ENCODE results near the gene PPM1H. TPM values are rescaled to one million over a fixed set of nuclear protein-coding genes. Genes with fewer than 3 reads are reported as not detected.

Gene PPM1H
- total RNA-seq, 1 donor from 2014 or later = 15.7 TPM

- no peak overlapping the region for H3K27ac Mint-ChIP-seq
- DNase-seq (ENCODE audit: low spot score in 2 of 2, unreplicated experiment in 2 of 2) = no peak
- no peaks in the 10 kb centered on the region for H3K36me3 Mint-ChIP-seq
- no peak for TF ChIP-seq CTCF (IDR thresholded peaks at IDR 0.05; ENCODE audit: unreplicated experiment)
- peaks cover 13% of the 10 kb centered on the region for H3K4me1 Mint-ChIP-seq
- no peaks in the 10 kb centered on the region for H3K9me3 Mint-ChIP-seq
- no peaks in the 10 kb centered on the region for H3K27me3 Mint-ChIP-seq (ENCODE audit: low read depth)
- no peak overlapping the region for H3K4me3 Mint-ChIP-seq
These were observed 337.7 kb downstream of the PPM1H start for GRCh38 chr12:62597253-62597652.

Small RNA genes lying within 50 kb of the gene (microRNA-seq; reads per million reads assigned to microRNA genes)
- gene MIRLET7I = 5,815 reads per million, percentile 92 among the genes with 10 or more reads in this experiment

Other genes starting within 250 kb of the PPM1H start
- 0.09 to 0.13 TPM (median 0.11 TPM) in 3 replicates for gene AVPR1A, start 216.1 kb upstream of the PPM1H start, total RNA-seq